ENCODE data around the gene TNFRSF1A. TPM values are rescaled to one million over a fixed set of nuclear protein-coding genes. Genes with fewer than 3 reads are reported as not detected.

Gene TNFRSF1A
- total and polyA plus RNA-seq, 5 donors from 2014 or later, result 25.6 to 39.5 (median 34.0) TPM

GRCh38 chr12:6326316-6327228 is 15.3 kb downstream of the TNFRSF1A start:
- DNase-seq, result peak in 1 of 3 donors; percentile 42
- peaks cover 7 to 49% (median 27%) of the 10 kb centered on the region in 4 donors for H3K4me1 Mint-ChIP-seq
- peaks cover 16% of the 10 kb centered on the region for H3K4me1 ChIP-seq (ENCODE audit: control insufficient read depth, insufficient read depth, low read length, poor library complexity, severe bottlenecking)

GRCh38 chr12:6324936-6325750 is 16.7 kb downstream of the TNFRSF1A start:
- Mint-ChIP-seq H3K4me3 (peak overlapping the region in 1 of 4 donors; percentile 71), H3K36me3 (peaks cover 10% of the 10 kb centered on the region), H3K27ac (peak overlapping the region; percentile 67 to 85 (median 85)), H3K9me3 (no peaks in the 10 kb centered on the region), H3K27me3 (no peaks in the 10 kb centered on the region), H3K4me1 (peaks cover 7 to 46% (median 25%) of the 10 kb centered on the region in 4 donors)
- Histone ChIP-seq H3K27me3 (ENCODE audit: control insufficient read depth, insufficient read depth, low read length) (no peaks in the 10 kb centered on the region), H3K4me1 (ENCODE audit: control insufficient read depth, insufficient read depth, low read length, poor library complexity, severe bottlenecking) (peaks cover 16% of the 10 kb centered on the region), H3K9me3 (ENCODE audit: control insufficient read depth in 2 of 2, low read length in 2 of 2) (no peaks in the 10 kb centered on the region), H3K4me3 (ENCODE audit: low read depth, low read length) (no peak overlapping the region), H3K27ac (ENCODE audit: insufficient read depth, low read length, poor library complexity, severe bottlenecking) (peak overlapping the region; percentile 8), H3K36me3 (ENCODE audit: control insufficient read depth, insufficient read depth, low read length) (peaks cover 13% of the 10 kb centered on the region)
- DNase-seq (no peak), ATAC-seq (ENCODE audit: low read depth in 2 of 2) (no peak)

More at GRCh38 chr12:6326316-6327228, 15.3 kb downstream of the TNFRSF1A start:
- H3K36me3 ChIP-seq (ENCODE audit: control insufficient read depth, insufficient read depth, low read length), result peaks cover 27% of the 10 kb centered on the region
- H3K4me3 Mint-ChIP-seq, result peak overlapping the region in 1 of 4 donors; percentile 2
- H3K27me3 Mint-ChIP-seq, result no peaks in the 10 kb centered on the region
- peak overlapping the region in 1 of 3 donors; percentile 39 for H3K27ac Mint-ChIP-seq
- H3K36me3 Mint-ChIP-seq, result peaks cover 22% of the 10 kb centered on the region
- no peak overlapping the region for H3K4me3 ChIP-seq (ENCODE audit: low read depth, low read length)
- H3K27ac ChIP-seq (ENCODE audit: insufficient read depth, low read length, poor library complexity, severe bottlenecking), result peak overlapping the region; percentile 5
- no peaks in the 10 kb centered on the region for H3K27me3 ChIP-seq (ENCODE audit: control insufficient read depth, insufficient read depth, low read length)
- H3K9me3 ChIP-seq (ENCODE audit: control insufficient read depth in 2 of 2, low read length in 2 of 2), result no peaks in the 10 kb centered on the region
- no peaks in the 10 kb centered on the region for H3K9me3 Mint-ChIP-seq
- no peak for ATAC-seq (ENCODE audit: low read depth in 2 of 2)

GRCh38 chr12:6323995-6324711 is 17.7 kb downstream of the TNFRSF1A start:
- Mint-ChIP-seq H3K9me3 (no peaks in the 10 kb centered on the region), H3K4me1 (peaks cover 7 to 46% (median 25%) of the 10 kb centered on the region in 4 donors), H3K27ac (peak overlapping the region; percentile 64 to 93 (median 81)), H3K27me3 (peaks cover under 1% of the 10 kb centered on the region), H3K36me3 (peaks cover 10% of the 10 kb centered on the region), H3K4me3 (peak overlapping the region in 3 of 4 donors; percentile 18 to 84 (median 76))
- H3K36me3 ChIP-seq (ENCODE audit: control insufficient read depth, insufficient read depth, low read length), result peaks cover 8% of the 10 kb centered on the region
- DNase-seq (no peak), ATAC-seq (ENCODE audit: low read depth in 2 of 2) (no peak)
- H3K4me1 ChIP-seq (ENCODE audit: control insufficient read depth, insufficient read depth, low read length, poor library complexity, severe bottlenecking), result peaks cover 16% of the 10 kb centered on the region
- no peaks in the 10 kb centered on the region for H3K9me3 ChIP-seq (ENCODE audit: control insufficient read depth in 2 of 2, low read length in 2 of 2)
- H3K4me3 ChIP-seq (ENCODE audit: low read depth, low read length), result no peak overlapping the region
- no peaks in the 10 kb centered on the region for H3K27me3 ChIP-seq (ENCODE audit: control insufficient read depth, insufficient read depth, low read length)
- H3K27ac ChIP-seq (ENCODE audit: insufficient read depth, low read length, poor library complexity, severe bottlenecking), result peak overlapping the region; percentile 42

GRCh38 chr12:6323340-6323994 is 18.4 kb downstream of the TNFRSF1A start:
- Mint-ChIP-seq H3K9me3 (no peaks in the 10 kb centered on the region), H3K36me3 (peaks cover 7% of the 10 kb centered on the region), H3K4me1 (peaks cover 7 to 49% (median 26%) of the 10 kb centered on the region in 4 donors), H3K4me3 (peak overlapping the region; percentile 19 to 84 (median 52)), H3K27ac (peak overlapping the region; percentile 81 to 97 (median 93)), H3K27me3 (peaks cover 7% of the 10 kb centered on the region)
- peaks cover 16% of the 10 kb centered on the region for H3K4me1 ChIP-seq (ENCODE audit: control insufficient read depth, insufficient read depth, low read length, poor library complexity, severe bottlenecking)
- no peaks in the 10 kb centered on the region for H3K9me3 ChIP-seq (ENCODE audit: control insufficient read depth in 2 of 2, low read length in 2 of 2)
- peaks cover 1% of the 10 kb centered on the region for H3K36me3 ChIP-seq (ENCODE audit: control insufficient read depth, insufficient read depth, low read length)
- H3K27ac ChIP-seq (ENCODE audit: insufficient read depth, low read length, poor library complexity, severe bottlenecking), result no peak overlapping the region
- ATAC-seq (ENCODE audit: low read depth in 2 of 2) (peak; percentile 75 to 82), DNase-seq (peak; percentile 31 to 75 (median 54))
- no peaks in the 10 kb centered on the region for H3K27me3 ChIP-seq (ENCODE audit: control insufficient read depth, insufficient read depth, low read length)
- H3K4me3 ChIP-seq (ENCODE audit: low read depth, low read length), result peak overlapping the region; percentile 17

GRCh38 chr12:6322969-6323339 is 18.9 kb downstream of the TNFRSF1A start:
- H3K4me3 Mint-ChIP-seq, result peak overlapping the region in 3 of 4 donors; percentile 19 to 84 (median 76)
- Histone ChIP-seq H3K9me3 (ENCODE audit: control insufficient read depth in 2 of 2, low read length in 2 of 2) (no peaks in the 10 kb centered on the region), H3K4me1 (ENCODE audit: control insufficient read depth, insufficient read depth, low read length, poor library complexity, severe bottlenecking) (peaks cover 21% of the 10 kb centered on the region), H3K27me3 (ENCODE audit: control insufficient read depth, insufficient read depth, low read length) (no peaks in the 10 kb centered on the region), H3K4me3 (ENCODE audit: low read depth, low read length) (peak overlapping the region; percentile 17), H3K27ac (ENCODE audit: insufficient read depth, low read length, poor library complexity, severe bottlenecking) (no peak overlapping the region), H3K36me3 (ENCODE audit: control insufficient read depth, insufficient read depth, low read length) (no peaks in the 10 kb centered on the region)
- peaks cover 10% of the 10 kb centered on the region for H3K27me3 Mint-ChIP-seq
- H3K27ac Mint-ChIP-seq, result peak overlapping the region in 2 of 3 donors; percentile 81 to 93
- no peaks in the 10 kb centered on the region for H3K9me3 Mint-ChIP-seq
- H3K4me1 Mint-ChIP-seq, result peaks cover 7 to 53% (median 26%) of the 10 kb centered on the region in 4 donors
- H3K36me3 Mint-ChIP-seq, result peaks cover 5% of the 10 kb centered on the region
- ATAC-seq (ENCODE audit: low read depth in 2 of 2) (no peak), DNase-seq (no peak)

- Mint-ChIP-seq H3K36me3 (peaks cover 5% of the 10 kb centered on the region), H3K27ac (peak overlapping the region in 1 of 3 donors; percentile 81), H3K27me3 (peaks cover 14% of the 10 kb centered on the region), H3K4me1 (peaks cover 7 to 57% (median 31%) of the 10 kb centered on the region in 4 donors), H3K9me3 (peaks cover 0 to 1% (median 0%) of the 10 kb centered on the region in 7 donors), H3K4me3 (no peak overlapping the region)
- DNase-seq (no peak), ATAC-seq (ENCODE audit: low read depth in 2 of 2) (no peak)
- Histone ChIP-seq H3K9me3 (ENCODE audit: control insufficient read depth in 2 of 2, low read length in 2 of 2) (no peaks in the 10 kb centered on the region), H3K36me3 (ENCODE audit: control insufficient read depth, insufficient read depth, low read length) (no peaks in the 10 kb centered on the region), H3K4me1 (ENCODE audit: control insufficient read depth, insufficient read depth, low read length, poor library complexity, severe bottlenecking) (peaks cover 22% of the 10 kb centered on the region), H3K27ac (ENCODE audit: insufficient read depth, low read length, poor library complexity, severe bottlenecking) (no peak overlapping the region), H3K4me3 (ENCODE audit: low read depth, low read length) (no peak overlapping the region), H3K27me3 (ENCODE audit: control insufficient read depth, insufficient read depth, low read length) (no peaks in the 10 kb centered on the region)
Measured at GRCh38 chr12:6322352-6322751, 19.5 kb downstream of the TNFRSF1A start.

All from CD4-positive, CD25-positive, alpha-beta regulatory T cell (primary cell).